Left hindlimb (tissue), 1 donor: ENCODE data around the gene MRPS34.

Source experiments
- DNase-seq: peaks from one replicate; pipeline ENCODE4 v3.0.0-alpha.2; 2018

MRPS34 gene

DNA sequence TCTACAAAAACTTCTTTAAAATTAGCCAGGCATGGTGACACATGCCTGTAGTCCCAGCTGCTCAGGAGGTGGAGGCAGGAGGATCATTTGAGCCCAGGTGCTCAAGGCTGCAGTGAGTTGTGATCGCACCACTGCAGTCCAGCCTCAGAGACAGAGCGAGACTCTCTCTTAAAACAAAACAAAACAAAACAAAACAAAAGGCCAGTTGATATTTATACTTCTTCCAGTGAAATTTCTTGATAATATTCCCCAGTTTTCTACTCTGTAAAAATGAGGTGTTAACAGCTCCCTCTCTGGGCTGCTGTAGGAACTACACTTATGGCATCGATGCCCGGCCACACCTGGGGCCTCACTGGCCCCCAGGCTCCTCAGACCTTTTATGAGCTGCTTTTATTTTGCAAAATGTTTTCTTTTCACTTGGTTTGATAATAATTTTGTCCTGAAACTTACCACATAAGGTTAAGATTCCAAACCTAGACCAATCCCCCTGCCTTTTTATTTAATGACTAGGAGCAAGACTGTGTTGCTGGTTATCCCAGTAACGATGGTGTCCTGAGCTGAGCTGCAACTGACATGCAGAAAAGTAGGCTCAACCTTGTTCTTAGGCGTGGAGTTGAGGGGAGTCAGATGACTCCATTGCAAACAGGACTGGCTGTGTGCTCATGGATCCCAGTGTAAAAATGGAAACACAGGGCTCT lies 49.3 kb downstream of the MRPS34 start:
- no peak for DNase-seq
